Sciatic nerve (tissue), 2 donors: ENCODE data around the gene XPO6. TPM values are rescaled to one million over a fixed set of nuclear protein-coding genes. Genes with fewer than 3 reads are reported as not detected.
A peak's percentile ranks its signal among the peaks of the same experiment; 100 is the strongest.
"Not testable (repeated sequence)": the region's sequence is repeated elsewhere in the genome, so short reads cannot be mapped to it uniquely, and the experiment has no call there.

Source experiments
- ATAC-seq: fragments of 200-7000 bp; cut with Tn5 transposase; one replicate; pipeline ENCODE4 v1.9.1; 2020; ENCODE audit warnings: mild to moderate bottlenecking, moderate library complexity
- DNase-seq: peaks from one replicate; pipeline ENCODE4 v3.0.0-alpha.2; 2020; ENCODE audit warnings: low spot score
- intact Hi-C: fragments of 100-400 bp; cut with DNase I; formaldehyde crosslinking; loops from one replicate; pipeline ENCODE4 v1.14.2; 2022
- total RNA-seq: library from RNA; stranded (reverse); fragmentation: NEBNext Ultra II Directional; extraction: Animal tissue kit (Norgen Biotek cat#: 25700); gene quantifications from one replicate; pipeline ENCODE4 v1.2.1, GENCODE V29; 2021
- donor health status: DM: no; HTN: no; CAD: no.
- donor health status: DM: no; HTN: no; CAD: no.

XPO6 gene, protein sequence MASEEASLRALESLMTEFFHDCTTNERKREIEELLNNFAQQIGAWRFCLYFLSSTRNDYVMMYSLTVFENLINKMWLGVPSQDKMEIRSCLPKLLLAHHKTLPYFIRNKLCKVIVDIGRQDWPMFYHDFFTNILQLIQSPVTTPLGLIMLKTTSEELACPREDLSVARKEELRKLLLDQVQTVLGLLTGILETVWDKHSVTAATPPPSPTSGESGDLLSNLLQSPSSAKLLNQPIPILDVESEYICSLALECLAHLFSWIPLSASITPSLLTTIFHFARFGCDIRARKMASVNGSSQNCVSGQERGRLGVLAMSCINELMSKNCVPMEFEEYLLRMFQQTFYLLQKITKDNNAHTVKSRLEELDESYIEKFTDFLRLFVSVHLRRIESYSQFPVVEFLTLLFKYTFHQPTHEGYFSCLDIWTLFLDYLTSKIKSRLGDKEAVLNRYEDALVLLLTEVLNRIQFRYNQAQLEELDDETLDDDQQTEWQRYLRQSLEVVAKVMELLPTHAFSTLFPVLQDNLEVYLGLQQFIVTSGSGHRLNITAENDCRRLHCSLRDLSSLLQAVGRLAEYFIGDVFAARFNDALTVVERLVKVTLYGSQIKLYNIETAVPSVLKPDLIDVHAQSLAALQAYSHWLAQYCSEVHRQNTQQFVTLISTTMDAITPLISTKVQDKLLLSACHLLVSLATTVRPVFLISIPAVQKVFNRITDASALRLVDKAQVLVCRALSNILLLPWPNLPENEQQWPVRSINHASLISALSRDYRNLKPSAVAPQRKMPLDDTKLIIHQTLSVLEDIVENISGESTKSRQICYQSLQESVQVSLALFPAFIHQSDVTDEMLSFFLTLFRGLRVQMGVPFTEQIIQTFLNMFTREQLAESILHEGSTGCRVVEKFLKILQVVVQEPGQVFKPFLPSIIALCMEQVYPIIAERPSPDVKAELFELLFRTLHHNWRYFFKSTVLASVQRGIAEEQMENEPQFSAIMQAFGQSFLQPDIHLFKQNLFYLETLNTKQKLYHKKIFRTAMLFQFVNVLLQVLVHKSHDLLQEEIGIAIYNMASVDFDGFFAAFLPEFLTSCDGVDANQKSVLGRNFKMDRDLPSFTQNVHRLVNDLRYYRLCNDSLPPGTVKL
- 120 TPM for total RNA-seq

GRCh38 chr16:28211758-28212531 lies at the start of gene XPO6:
XPO6 (minus strand) TSS chr16:28211965; CDS start chr16:28211368, 597 bp downstream.
- intact Hi-C loops, result no loop called here
- ATAC-seq (peak; percentile 98), DNase-seq (peak; percentile 99)

DNA sequence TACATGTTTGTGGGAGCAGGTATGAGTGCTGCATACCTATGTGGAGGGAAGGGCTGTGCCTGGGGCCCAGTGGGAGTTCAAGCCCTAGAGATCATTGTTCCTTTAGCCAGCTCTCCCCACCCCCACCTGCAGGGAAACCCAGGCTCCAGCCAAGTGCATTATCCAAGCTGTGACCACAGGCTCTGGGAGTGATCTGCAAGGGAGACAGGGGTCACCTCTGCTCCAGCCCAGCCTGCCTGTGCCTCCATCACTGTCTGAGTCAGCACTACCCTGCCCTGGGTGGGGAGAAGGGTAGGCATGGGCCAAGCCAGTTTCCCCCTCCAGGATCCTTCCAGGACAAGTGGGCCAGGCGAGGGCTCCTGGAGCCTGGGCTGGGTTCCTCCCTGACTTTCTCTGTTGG lies 48.4 kb upstream of the XPO6 start:
- ATAC-seq, result no peak
- intact Hi-C loops, result no loop called here
- DNase-seq, result no peak

DNA sequence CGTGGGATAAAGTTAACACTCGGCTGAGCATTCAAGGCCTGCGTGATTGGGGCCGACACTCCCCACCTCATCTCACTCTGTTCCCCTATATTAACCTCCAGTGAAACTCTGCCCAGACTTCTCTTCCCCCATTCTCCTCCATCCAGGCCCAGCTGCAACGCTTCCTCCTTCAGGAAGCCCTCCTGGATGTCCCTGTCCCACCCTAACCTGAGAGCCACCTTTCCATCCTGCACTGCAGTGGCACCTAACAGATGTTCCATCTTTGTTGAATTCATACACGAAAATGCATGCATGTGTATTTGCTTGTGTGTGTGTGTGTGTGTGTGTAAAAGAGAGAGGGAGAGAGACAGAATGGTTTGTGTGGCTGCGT lies 48.0 kb upstream of the XPO6 start:
- DNase-seq, result no peak
- ATAC-seq, result no peak
- intact Hi-C loops, result no loop called here

GRCh38 chr16:28259091-28259780 lies 47.5 kb upstream of the XPO6 start:
- intact Hi-C loops, result no loop called here
- DNase-seq, result no peak
- ATAC-seq, result no peak

DNA sequence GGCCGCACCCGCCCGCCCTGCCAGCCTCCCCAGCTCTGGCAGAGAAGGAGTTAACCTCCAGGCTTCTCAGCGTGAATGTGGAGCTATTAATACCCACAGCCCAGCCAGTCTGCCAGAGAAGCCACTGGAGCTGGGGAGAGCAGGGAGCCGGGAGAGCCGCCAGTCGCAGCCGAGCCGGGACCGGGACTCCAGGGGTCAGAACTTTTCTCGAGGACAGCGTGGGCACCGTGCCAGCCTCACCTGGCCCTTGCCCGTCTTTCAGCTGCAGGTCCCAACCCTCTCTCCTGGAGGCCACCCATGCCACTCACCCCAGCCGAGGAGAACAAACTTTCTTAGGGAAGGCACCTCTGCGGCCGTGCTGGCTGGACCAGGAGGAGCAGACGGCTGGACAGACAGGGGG lies 46.8 kb upstream of the XPO6 start:
- ATAC-seq, result no peak
- intact Hi-C loops, result no loop called here

GRCh38 chr16:28257256-28257655 lies 45.5 kb upstream of the XPO6 start:
- DNase-seq, result no peak
- intact Hi-C loops, result no loop called here
- no peak for ATAC-seq

More for the DNA sequence above, 46.8 kb upstream of the XPO6 start:
- DNase-seq, result no peak

- intact Hi-C loops, result no loop called here
- DNase-seq (no peak), ATAC-seq (no peak)
Measured at GRCh38 chr16:28255838-28256237, 44.1 kb upstream of the XPO6 start.

DNA sequence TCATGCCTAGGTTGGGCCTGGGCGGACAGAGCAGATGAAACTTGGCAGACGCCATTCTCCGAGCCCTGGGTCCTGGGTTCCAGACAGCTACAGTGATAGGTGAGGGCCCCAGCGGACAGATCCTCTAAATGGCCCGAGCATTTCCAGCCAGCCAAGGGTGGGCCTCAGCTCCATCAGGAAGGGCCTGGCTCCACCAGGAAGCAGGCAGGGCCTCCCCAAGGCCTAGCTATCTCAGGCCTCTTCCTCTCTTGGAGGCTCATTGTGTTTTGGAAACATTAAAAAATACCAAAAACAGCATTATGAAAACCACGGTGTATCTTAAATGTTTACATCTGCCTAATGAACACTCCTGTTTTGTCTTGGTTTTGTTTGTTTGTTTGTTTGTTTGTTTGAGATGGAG lies 42.4 kb upstream of the XPO6 start:
- DNase-seq (no peak), ATAC-seq (no peak)
- intact Hi-C loops, result no loop called here

DNA sequence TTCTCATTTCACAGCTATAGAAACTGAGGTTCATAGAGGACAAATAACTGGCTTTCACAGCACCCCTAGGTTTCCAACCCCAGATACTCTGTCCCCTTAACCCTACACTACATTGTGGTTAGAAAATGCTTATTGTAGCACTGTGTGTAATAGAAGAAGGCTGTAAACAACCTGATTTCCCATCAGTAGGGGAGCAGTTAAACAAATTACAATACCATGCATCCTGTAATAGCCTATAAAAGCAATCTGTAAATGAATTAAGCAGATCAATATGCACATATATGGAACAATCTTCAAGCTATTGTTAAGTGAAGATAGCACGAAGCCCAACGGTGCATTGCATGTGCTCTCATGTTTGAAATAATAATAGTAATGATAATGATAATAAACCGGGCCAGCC lies 39.2 kb upstream of the XPO6 start:
- ATAC-seq, result no peak
- intact Hi-C loops, result no loop called here
- no peak for DNase-seq

- intact Hi-C loops, DNase-seq, ATAC-seq: not testable (repeated sequence)
Measured at GRCh38 chr16:28249483-28249882, 37.7 kb upstream of the XPO6 start.

GRCh38 chr16:28241924-28242323 lies 30.2 kb upstream of the XPO6 start:
- ATAC-seq (no peak), DNase-seq (no peak)
- intact Hi-C loops, result no loop called here

- DNase-seq (no peak), ATAC-seq (no peak)
- intact Hi-C loops, result loop anchor here (5.0 kb wide), 1 partner anchor 376 kb away; no protein-coding TSS in a partner anchor
Measured at GRCh38 chr16:28237754-28238357, 26.1 kb upstream of the XPO6 start.

GRCh38 chr16:28231763-28232162 lies 20.0 kb upstream of the XPO6 start:
- intact Hi-C loops, result no loop called here
- DNase-seq (no peak), ATAC-seq (no peak)

DNA sequence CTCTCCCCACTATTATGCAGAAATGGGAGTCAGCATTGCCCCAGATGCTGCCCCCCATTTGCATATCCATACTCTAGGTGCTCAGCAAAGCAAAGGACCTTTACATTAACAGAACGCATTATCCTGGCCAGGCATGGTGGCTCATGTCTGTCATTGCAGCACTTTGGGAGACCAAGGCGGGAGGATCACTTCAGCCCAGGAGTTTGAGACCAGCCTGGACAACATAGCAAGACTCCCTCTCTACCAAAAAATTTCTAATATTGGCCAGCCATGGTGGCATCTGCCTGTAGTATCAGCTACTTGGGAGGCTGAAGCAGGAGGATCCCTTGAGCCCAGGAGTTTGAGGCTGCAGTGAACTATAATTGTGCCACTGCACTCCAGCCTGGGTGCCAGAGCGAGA lies 12.1 kb upstream of the XPO6 start:
- intact Hi-C loops, DNase-seq, ATAC-seq: not testable (repeated sequence)

DNA sequence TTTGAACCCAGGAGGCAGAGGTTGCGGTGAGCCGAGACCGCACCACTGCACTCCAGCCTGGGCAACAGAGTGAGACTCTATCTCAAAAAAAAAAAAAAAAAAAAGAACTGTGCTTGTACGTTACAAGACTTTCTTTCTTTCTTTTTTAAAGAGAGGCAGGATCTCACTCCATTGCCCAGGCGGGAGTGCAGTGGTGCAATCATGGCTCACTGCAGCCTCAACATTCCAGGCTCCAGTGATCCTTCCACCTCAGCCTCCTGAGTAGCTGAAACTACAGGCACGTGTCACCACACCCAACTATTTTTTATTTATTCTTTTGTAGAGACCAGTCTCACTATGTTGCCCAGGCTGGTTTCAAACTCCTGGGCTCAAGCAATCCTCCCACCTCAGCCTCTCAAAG lies 8.0 kb upstream of the XPO6 start:
- ATAC-seq, DNase-seq, intact Hi-C loops: not testable (repeated sequence)

GRCh38 chr16:28219282-28219681 lies 7.5 kb upstream of the XPO6 start:
- DNase-seq (no peak), ATAC-seq (no peak)
- intact Hi-C loops, result no loop called here

DNA sequence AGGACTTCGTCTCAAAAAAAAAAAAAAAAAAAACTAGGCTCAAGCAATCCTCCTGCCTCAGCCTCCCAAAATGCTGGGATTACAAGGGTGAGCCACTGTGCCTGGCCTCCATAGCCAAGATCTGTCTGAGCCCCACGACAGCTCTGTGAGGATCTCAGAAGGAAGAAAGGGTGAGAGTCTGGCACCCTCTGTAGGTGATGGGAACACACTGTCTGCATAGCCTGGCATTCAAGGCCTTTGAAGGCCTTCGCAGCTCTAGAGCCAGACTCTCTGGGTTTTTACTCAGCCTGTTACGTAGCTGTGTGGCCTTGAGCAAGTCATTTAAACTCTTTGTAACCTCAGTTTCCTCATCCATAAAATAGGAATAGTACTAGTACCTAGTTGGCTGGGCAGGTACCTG lies 6.3 kb upstream of the XPO6 start:
- intact Hi-C loops, result no loop called here
- DNase-seq (no peak), ATAC-seq (no peak)

- DNase-seq (no peak), ATAC-seq (no peak)
- intact Hi-C loops, result no loop called here
Measured at GRCh38 chr16:28217326-28217725, 5.6 kb upstream of the XPO6 start.
